HTR-8/SVneo (cell line): ENCODE data around the gene AURKAIP1.
A peak's percentile ranks its signal among the peaks of the same experiment; 100 is the strongest.
"Not testable (repeated sequence)": the region's sequence is repeated elsewhere in the genome, so short reads cannot be mapped to it uniquely, and the experiment has no call there.

Experiments used
- DNase-seq: peaks from one replicate; pipeline ENCODE4 v3.0.0; 2011; ENCODE audit warnings: low spot score, mixed read lengths; ENCODE audit not compliant: insufficient read length
- FAIRE-seq: peaks from 2 replicates; lab custom pipeline; 2011; peaks lifted over from hg19 to GRCh38; lab: Jason Lieb, UNC

The AURKAIP1 gene

DNA sequence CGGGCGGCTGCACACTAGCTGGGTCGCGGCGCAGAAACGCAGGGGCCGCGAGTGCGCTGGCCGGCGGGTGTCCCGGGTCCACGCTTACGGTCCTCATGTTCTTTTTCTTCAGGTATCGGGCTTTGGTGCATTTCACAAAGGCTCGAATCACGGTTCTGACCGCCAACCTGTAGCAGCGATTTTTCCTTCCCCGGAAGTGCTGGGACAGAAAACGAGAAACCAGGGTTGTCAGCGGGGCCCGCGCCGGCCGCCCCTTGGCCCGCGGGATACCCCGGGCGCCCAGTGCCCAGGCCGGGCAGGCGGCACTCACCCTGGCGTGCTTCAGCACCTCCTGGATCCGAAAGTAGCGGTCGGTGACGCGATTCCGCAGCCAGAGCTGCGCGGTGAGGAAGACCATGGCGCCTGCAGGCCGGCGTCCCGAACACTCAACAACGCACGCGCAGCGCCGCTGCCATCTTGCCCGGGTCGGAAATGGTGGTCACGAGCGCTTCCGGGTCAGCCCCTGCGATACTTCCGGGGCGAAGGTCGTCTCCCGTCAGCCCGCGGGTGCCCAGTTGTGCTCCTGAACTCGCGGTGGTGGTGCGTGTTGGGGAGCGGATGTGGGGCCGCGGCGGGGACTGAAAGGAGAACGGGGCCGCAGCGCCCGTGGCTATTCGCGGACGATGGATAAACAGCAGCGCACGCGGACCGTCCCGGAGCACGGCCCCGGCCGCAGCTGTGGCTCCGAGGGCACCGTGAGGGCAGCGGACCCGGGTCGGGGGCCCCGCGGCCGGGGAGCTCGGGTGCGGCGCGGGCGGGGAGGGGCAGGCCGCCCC is 32.0 kb upstream of the AURKAIP1 start, which contains the start of gene MRPL20:
Gene MRPL20, minus strand, starts transcription at position 473 of the 815 bp plus-strand sequence. Its CDS starts 76 bp downstream, at position 397.
- DNase-seq (peak; percentile 93), FAIRE-seq (peak; percentile 90)

DNA sequence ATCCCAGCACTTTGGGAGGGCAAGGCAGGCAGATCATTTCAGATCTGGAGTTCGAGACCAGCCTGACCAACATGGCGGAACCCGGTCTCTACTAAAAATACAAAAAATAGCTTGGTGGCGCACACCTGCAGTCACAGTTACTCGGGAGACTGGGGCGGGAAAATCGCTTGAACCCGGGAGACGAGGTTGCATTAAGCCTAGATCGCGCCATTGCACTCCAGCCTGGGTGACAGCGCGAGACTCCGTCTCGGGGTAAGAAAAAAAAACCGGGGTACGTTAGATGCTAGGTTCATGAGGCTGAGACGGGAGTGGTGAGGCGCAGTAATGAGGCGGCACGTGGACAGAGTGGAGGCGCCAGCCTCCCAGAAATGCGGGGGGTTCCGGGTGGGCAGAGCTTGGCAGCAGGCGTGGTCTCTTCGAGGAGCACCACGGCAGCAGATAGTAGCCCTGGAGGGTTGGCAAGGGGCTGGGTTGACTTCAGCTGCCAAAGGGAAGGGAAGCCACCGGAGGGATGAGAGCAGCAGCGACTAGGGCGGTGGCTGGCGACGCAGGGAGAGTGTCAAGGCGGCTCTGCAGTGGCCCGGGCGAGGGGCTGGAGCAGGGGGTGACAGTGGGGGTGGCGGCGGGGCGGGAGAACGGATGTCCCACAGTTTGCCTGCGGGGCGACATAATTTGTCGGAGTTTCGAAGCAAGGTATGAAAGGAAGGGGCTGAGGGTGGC is 31.3 kb upstream of the AURKAIP1 start:
- DNase-seq (no peak), FAIRE-seq (no peak)

DNA sequence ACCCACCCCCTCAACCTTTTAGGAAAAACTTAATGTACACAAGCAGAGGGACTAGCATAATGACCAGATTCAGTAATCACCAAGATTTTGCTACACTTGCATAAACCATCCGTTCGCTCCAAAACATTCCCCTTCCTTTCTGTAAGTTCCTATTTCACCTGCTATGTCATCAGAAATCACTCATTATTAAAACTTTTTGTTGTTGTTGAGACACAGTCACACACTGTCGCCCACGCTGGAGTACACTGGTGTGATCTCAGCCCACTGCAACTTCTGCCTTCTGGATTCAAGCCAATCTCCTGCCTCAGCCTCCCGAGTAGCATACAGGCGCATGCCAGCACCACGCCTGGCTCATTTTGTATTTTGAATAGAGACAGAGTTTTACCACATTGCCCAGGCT is 28.6 kb upstream of the AURKAIP1 start:
- FAIRE-seq: no peak
- DNase-seq: no peak

DNA sequence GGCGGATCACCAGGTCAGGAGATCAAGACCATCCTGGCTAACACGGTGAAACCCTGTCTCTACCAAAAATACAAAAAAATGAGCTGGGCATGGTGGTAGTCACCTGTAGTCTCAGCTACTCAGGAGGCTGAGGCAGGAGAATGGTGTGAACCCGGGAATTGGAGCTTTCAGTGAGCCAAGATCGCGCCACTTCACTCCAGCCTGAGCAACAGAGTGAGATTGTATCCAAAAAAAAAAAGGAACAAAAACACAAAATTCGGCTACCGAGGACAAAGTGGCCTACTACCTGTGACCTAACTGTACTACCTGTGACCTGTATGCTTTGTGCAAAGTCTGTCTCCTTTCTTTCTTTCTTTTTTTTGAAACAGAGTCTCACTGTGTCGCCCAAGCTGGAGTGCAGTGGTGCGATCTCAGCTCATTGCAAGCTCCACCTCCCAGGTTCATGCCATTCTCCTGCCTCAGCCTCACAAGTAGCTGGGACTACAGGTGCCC is 27.9 kb upstream of the AURKAIP1 start:
- not testable (repeated sequence) for DNase-seq, FAIRE-seq

DNA sequence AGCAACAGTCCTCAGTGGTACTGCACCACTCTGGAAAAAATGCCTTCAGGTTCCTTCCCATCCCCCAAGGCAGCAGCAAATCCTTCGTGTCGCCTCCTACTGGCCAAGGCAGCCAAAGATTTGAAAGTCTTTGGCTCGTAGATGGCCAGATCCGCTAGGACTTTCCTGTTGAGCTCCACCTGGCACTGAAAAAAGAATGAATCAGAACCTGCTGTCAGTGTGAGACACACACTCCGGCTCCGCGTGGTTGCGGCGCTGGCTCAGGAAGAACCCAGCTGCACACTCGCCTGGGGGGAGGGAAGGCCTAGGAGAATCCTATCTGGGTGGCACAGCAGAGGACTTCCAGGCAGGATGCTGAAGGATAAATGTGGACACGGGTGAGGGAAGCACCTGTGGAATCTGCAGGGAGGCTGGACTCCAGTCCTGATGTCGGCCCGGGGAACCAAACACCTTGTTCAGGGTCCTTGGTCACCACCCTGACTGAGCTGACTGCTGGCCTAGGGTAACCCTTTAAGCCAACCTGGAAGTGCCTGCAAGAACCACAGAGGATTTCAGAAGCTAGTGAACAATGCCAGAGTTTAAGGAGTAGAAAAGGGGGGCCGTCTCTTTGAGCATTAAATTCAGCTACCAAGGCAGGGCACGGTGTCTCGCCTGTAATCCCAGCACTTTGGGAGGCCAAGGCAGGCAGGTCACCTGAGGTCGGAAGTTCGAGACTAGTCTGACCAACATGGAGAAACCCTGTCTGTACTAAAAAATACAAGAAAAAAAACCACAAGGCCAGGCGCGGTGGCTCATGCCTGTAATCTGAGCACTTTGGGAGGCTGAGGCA is 27.3 kb upstream of the AURKAIP1 start:
- FAIRE-seq (no peak), DNase-seq (no peak)

DNA sequence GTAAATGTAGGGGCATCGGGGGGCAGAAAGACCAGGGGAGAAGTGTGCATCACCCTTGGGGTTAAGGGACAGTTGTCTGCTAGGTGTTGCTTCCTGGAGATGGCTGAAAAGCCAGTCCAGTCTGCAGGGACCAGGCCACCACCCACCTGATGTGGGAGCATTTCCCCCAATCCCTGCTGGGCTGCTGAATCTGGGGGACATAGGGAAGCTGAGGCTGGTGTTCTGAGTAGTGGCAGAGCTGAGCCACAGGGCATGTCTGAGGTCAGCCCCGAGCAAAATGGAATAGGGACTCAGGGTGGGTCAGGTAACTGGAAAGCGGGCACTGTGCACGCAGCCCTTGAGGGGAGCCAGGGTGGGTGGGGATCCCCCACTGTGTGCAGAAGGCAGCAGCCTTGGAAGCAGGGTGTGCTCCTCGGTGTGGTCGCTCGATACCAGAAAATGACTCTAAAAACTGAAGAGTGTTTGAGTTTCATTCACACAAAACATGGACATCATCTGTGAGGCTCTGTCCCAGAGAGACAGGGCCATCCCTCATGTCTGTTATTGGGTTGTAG is 26.5 kb upstream of the AURKAIP1 start:
- no peak for DNase-seq
- FAIRE-seq: no peak

DNA sequence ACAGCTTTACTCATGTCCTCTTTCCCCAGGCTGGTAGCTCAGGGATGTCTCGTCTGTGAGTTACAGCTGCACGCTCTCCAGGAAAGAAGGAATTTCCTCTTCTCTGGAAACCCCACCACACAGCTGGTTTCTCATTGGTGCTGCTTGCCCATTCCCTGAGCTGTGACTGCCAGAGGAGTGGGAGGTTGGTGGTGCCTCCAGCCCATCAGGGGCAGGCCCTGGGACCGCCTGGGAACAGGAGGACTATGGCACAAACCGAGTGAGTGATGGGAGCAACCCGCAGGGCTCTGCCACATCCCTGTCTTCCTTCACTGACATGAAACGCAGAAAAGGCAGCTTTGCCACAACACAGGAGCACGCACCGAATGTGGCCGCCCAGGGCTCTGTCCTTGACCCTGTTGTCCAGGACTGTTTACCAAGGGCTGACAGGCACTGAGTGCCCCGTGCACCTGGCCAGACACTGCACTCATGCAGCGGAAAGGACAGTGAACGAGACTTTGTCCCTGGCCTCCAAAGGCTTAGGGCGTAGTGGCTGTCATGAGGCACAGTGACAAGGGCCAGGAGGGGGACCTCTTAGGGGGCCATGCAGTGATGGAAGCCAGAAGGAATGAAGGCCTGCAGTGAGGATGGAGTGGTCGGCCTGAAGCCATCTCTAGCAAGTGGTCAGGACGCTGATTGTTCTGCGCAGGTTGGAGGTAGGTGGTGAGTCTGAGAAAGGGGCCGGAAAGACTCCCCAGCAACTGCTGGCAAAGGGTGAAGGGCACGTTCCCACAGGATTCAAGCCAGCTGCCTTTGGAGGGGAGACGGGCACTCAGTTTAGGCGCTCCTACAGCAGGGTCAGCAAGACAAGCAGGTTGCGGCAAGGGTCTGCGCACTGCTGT is 25.8 kb upstream of the AURKAIP1 start:
- DNase-seq (no peak), FAIRE-seq (no peak)

DNA sequence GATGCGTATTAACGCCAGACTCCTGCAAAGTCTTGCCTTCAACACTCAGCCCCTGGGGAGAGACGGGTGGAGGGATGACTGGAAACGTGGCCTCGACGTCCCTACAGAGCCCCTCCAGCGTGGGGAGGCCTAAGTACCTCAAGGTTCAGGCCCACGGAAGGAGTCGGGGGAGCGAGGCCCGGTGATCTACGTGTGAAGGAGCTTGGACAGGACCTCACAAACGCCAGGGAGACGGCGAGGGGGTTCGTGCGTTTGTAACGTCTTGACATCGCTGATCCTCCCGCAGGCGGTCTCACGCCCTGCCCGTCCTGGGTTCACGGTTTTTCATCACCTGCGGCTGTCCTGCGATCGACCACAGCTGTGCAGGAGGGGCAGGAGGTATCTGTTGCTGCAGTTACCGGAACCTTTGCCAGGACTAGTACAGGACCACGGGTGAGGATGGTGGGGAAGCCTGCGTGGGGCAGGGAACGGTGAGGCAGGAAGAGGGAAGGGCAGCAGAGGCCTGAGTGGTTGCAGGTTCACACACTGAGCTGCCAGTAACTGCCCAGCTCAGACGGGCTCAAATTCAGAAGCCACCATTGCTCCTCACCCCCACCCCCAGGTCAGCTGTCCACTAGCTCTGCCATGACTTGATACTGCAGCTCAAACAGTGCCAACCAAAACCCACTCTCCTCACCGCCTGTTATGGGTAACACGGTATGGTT is 25.0 kb upstream of the AURKAIP1 start:
- DNase-seq: no peak
- no peak for FAIRE-seq

DNA sequence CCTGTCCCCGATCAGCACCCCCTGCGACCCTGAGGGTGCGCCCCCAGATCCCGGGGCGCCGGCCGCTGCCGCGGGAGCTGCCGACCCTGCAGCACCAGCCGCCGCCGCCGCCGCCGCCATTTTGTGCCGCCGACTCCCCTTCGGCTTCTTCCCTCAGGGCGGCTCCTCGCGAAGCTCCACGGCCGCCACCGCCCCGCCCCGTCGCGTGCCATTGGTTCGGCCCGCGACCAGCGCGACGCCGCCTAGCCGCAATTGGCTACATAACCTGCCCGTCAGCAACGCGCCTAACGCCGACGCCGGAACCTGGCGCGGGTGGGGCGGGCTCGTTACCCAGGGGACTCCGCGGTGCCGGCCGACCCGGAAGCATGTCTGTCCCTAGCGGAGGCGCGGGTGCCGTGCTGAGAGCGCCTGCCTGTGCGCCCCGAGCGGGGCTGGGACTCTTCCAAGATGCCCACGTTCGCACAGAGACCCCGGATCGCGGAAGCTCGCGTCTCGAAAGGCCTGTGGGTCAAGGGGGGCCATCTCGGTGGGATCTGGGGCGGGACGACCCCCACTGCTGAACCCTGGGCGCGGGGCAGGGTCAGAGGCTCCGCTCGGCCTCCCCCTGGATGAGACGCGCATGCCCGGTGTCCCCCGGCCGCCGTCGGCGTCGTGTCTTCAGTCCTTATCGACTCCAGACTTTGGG is 24.3 kb upstream of the AURKAIP1 start, which contains the start of gene CCNL2:
Gene CCNL2, minus strand, starts transcription at position 149 of the 685 bp plus-strand sequence. Its CDS starts 29 bp downstream, at position 120.
- DNase-seq (peak; percentile 96), FAIRE-seq (peak; percentile 84)

DNA sequence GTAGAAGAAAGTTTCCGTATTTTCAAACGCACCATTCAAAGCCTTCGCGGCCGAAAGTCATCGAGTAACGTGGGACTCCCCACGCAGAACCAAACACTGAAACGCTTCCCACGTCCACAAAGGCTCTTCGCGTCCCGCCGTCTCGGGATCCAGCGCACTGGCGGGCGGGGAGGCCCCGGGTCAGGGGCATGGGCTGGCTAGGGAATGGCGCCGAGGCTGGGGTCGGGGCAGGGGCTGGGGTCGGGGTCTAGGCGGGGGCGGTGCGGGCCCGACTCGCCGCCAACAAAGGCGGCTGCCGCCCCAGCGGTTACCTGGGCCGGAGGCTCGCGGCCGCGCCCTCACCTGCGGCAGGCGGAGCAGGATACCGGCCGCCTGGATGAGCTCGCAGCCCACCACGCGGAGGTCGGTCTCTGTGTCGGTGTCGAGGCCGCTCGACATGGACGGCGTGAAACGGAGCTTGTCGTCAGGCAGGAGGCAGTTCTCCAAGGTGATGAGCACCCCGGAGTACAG is 23.7 kb upstream of the AURKAIP1 start:
- FAIRE-seq (no peak), DNase-seq (no peak)

DNA sequence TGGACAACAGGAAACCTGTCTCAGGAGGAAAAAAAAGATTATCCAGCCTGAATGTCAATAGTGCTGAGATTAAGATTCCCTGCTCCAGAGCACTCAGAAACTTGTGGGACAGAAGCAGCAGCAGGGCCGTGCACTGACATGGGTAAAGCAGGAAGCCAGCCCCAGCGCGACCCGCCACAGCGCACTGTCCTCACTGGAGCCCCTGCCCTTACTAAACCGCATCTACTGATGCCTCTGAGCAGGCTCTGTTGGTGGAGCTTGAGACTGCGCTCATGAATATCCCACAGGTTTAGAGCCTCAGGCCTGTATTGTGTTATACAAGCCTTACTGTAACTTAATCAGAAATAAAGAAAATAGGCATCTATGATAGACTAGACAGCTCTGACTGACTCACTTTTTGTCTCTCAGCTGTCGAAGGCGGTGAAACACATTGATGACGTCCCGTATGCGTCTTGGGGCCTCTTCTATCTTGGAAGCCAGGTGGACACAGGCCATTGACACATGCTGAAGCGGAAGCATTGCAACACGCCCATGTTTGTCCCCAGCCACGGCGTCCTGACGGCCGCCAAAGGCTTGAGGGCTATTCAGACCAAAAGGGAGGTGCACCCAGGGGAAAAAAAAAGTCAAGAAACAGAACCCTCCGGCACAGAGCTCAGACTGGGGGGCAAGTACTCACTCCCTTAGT is 23.0 kb upstream of the AURKAIP1 start:
- DNase-seq (no peak), FAIRE-seq (no peak)

DNA sequence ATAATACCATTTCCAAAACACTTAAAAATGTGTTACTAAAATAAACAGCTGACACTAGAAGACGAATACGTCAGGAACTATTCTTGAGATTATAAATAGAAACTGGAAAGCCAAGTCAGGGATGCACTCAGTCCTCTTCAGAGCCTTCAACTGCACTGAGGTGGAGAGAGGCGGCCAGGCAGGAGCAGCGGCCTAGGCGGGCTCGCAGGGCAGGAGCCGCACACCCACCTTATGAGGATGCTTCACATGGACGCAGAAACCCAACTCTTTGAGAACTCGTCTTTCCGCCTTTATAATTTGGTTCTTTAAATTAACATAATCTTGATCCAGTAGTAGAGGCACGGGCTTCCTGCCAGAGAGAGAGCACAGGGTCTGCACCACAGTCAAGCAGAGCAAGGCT is 20.2 kb upstream of the AURKAIP1 start:
- FAIRE-seq (no peak), DNase-seq (no peak)

DNA sequence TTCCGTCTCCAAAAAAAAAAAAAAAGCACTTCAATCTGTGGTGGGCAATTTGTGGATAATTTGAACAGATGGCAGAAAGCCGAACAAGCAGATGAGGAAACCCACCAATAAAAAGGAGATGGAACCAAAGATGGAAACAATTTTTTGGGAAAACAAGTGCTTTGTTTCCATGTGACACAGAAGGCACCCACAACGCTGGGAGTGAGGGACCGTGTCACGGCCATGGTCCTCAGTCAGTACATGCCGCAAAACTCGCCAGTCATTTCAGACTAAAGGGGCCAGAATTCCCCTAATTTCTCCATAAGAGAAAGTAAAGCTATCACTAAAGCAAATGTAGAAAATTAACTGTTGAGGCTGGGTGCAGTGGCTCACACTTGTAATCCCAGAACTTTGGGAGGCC is 19.1 kb upstream of the AURKAIP1 start:
- FAIRE-seq: no peak

DNA sequence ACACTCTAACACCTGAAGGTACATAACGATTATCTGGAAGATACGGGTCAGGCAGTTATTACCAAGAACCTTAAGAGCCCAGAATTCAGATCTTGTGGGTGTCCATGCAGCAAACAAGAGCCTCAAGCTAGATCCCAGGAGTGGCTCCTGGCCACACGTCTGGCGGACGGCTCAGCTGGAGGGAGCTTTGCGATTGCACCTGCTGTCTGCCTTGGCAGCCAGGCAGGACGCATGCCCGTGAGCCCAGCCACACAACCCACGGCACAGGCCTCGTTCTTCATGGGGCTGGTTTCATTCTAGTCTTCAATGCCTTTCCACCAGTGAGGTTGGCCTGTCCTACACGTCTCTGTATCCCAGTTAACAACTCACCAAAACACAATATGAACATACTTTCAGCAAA is 18.4 kb upstream of the AURKAIP1 start:
- DNase-seq (no peak), FAIRE-seq (no peak)

More for the DNA sequence above, 19.1 kb upstream of the AURKAIP1 start:
- no peak for DNase-seq

DNA sequence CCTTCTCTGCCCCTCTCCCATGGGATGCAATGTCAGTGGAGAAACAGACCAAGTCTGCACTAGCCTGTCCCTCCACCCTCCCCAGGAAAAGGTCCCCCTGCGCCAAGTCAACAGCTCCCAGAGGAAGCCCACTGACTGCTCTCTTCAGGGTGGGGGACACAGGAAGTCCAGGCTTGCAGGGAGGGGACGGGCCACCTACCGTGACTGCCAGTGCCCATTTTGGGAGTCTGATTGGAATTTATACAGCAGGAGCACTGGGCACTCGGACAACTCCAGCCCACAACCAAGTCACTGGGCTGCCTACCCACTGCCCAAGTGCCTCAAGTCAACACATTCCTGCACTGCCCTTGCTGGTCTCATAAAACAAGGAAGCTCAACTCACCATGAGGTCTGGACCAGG is 18.0 kb upstream of the AURKAIP1 start:
- FAIRE-seq (no peak), DNase-seq (no peak)

DNA sequence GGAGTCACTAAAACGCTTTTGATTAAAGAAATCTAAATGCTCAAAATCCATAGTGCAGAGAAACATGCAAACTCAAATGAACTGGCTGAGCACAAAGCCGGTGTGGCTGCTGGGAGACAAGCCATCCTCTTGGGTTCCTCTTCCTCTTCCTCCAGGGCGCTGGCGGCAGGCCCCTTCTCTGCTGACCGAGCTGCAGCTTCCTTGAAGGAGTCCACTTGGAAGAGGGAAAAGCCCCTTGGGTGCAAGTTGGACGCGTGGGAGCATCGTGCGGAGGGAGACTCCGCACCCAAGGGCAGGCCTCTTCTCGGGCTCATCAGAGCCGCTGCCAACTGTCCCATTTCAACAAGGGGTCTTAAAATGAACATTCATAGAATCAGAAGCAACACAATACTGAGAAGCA is 16.2 kb upstream of the AURKAIP1 start:
- FAIRE-seq: no peak
- DNase-seq: no peak

DNA sequence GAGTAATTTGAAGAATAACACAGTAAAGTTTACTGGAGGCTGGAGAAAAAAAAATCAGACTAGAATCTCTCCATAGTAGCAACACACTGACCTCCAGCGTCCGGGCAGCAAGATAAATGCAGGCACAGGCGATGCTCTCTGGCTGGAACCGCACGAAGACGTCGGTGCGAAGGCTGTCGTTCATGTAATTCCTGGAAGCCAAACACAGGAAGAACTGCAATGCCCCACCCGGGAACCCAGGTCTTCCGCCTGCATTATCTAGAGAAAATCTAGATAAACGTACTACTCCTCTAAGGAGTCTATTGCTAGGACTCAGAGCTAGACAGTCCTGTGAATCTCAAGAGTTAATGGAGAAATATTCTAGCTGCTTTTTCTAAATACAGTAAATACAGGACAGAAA is 15.7 kb upstream of the AURKAIP1 start:
- DNase-seq (no peak), FAIRE-seq (no peak)
